Activated B cell treated with CpG ODN at 0.5 μM for 24 hours (primary cell): ENCODE data around the gene MRPS23. TPM values are rescaled to one million over a fixed set of nuclear protein-coding genes. Genes with fewer than 3 reads are reported as not detected.

Experiments used
- ATAC-seq: fragments of 200-7000 bp; cut with Tn5 transposase; one replicate; pipeline ENCODE4 v1.10.0; 2021; ENCODE audit warnings: low read depth, mild to moderate bottlenecking, moderate library complexity
- CTCF ChIA-PET: fragments of 350-600 bp; sonication (Branson Sonifier 250); formaldehyde crosslinking; loops from one replicate; lab custom pipeline; 2021; ENCODE audit warnings: antibody characterized with exemption; lab: Charles Lee
- POLR2A ChIA-PET: fragments of 350-600 bp; sonication (Branson Sonifier 250); formaldehyde crosslinking; loops from one replicate; lab custom pipeline; 2021; ENCODE audit warnings: antibody characterized with exemption; lab: Charles Lee
- DNase-seq: peaks from one replicate; pipeline ENCODE4 v3.0.0; 2022
- H3K27ac Mint-ChIP-seq: one replicate; pipeline ENCODE4 v1.8.0; 2020; ENCODE audit warnings: mixed read lengths
- H3K27me3 Mint-ChIP-seq: one replicate; pipeline ENCODE4 v1.8.0; 2021; ENCODE audit warnings: mixed read lengths
- H3K36me3 Mint-ChIP-seq: one replicate; pipeline ENCODE4 v1.8.0; 2021; ENCODE audit warnings: low read depth, mixed read lengths
- H3K4me1 Mint-ChIP-seq: one replicate; pipeline ENCODE4 v1.8.0; 2021; ENCODE audit warnings: mixed read lengths
- H3K4me3 Mint-ChIP-seq: one replicate; pipeline ENCODE4 v1.8.0; 2020; ENCODE audit warnings: mild to moderate bottlenecking, mixed read lengths
- H3K9me3 Mint-ChIP-seq: one replicate; pipeline ENCODE4 v1.8.0; 2020; ENCODE audit warnings: mixed read lengths
- intact Hi-C: fragments of 100-400 bp; cut with micrococcal nuclease; formaldehyde crosslinking; loops from one replicate; pipeline ENCODE4 v1.15.1; 2024
- total RNA-seq: library from RNA; stranded (reverse); gene quantifications from 2 replicates; pipeline ENCODE4 v1.2.3, GENCODE V29; 2022
- TF ChIP-seq, protein P1 (sequence below): fragments of 200-600 bp; IDR thresholded peaks from one replicate; pipeline ENCODE4 v1.8.0; 2022; ENCODE audit warnings: antibody characterized with exemption, mild to moderate bottlenecking

The MRPS23 gene
- total RNA-seq, 1 donor from 2014 or later: 37.9 TPM

GRCh38 chr17:57838857-57839570 is 10.8 kb downstream of the MRPS23 start:
- H3K36me3 Mint-ChIP-seq: peaks cover 49% of the 10 kb centered on the region
- ATAC-seq (no peak), DNase-seq (no peak)
- H3K4me1 Mint-ChIP-seq: no peaks in the 10 kb centered on the region
- no peak overlapping the region for H3K27ac Mint-ChIP-seq
- H3K27me3 Mint-ChIP-seq: no peaks in the 10 kb centered on the region
- TF ChIP-seq, protein P1, sequence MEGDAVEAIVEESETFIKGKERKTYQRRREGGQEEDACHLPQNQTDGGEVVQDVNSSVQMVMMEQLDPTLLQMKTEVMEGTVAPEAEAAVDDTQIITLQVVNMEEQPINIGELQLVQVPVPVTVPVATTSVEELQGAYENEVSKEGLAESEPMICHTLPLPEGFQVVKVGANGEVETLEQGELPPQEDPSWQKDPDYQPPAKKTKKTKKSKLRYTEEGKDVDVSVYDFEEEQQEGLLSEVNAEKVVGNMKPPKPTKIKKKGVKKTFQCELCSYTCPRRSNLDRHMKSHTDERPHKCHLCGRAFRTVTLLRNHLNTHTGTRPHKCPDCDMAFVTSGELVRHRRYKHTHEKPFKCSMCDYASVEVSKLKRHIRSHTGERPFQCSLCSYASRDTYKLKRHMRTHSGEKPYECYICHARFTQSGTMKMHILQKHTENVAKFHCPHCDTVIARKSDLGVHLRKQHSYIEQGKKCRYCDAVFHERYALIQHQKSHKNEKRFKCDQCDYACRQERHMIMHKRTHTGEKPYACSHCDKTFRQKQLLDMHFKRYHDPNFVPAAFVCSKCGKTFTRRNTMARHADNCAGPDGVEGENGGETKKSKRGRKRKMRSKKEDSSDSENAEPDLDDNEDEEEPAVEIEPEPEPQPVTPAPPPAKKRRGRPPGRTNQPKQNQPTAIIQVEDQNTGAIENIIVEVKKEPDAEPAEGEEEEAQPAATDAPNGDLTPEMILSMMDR: no peak
- intact Hi-C loops: no loop called here
- ChIA-PET CTCF (no interaction called here), POLR2A (no interaction called here)
- no peaks in the 10 kb centered on the region for H3K9me3 Mint-ChIP-seq
- no peak overlapping the region for H3K4me3 Mint-ChIP-seq

GRCh38 chr17:57838453-57838852 is 11.4 kb downstream of the MRPS23 start:
- H3K4me3 Mint-ChIP-seq: no peak overlapping the region
- no peak for ATAC-seq
- no peaks in the 10 kb centered on the region for H3K9me3 Mint-ChIP-seq
- ChIA-PET CTCF (no interaction called here), POLR2A (no interaction called here)
- no peaks in the 10 kb centered on the region for H3K4me1 Mint-ChIP-seq
- no peak for DNase-seq
- no peak overlapping the region for H3K27ac Mint-ChIP-seq
- H3K27me3 Mint-ChIP-seq: no peaks in the 10 kb centered on the region
- peaks cover 47% of the 10 kb centered on the region for H3K36me3 Mint-ChIP-seq
- intact Hi-C loops: no loop called here
- TF ChIP-seq, protein P1: no peak

GRCh38 chr17:57835333-57835900 is 14.4 kb downstream of the MRPS23 start:
- ATAC-seq (no peak), DNase-seq (no peak)
- Mint-ChIP-seq H3K9me3 (no peaks in the 10 kb centered on the region), H3K27me3 (no peaks in the 10 kb centered on the region), H3K4me1 (no peaks in the 10 kb centered on the region), H3K27ac (no peak overlapping the region), H3K36me3 (peaks cover 30% of the 10 kb centered on the region), H3K4me3 (no peak overlapping the region)
- POLR2A ChIA-PET: interaction anchor here (0.7 kb wide), 2 partner anchors 77 to 165 kb away, joined by 3 to 4 read pairs; no protein-coding TSS in a partner anchor
- CTCF ChIA-PET: interaction anchor here (1.0 to 2.6 kb wide), 3 partner anchors 52 to 706 kb away, joined by 3 to 18 read pairs (median 4); no protein-coding TSS in a partner anchor
- TF ChIP-seq, protein P1: no peak
- intact Hi-C loops: no loop called here

DNA sequence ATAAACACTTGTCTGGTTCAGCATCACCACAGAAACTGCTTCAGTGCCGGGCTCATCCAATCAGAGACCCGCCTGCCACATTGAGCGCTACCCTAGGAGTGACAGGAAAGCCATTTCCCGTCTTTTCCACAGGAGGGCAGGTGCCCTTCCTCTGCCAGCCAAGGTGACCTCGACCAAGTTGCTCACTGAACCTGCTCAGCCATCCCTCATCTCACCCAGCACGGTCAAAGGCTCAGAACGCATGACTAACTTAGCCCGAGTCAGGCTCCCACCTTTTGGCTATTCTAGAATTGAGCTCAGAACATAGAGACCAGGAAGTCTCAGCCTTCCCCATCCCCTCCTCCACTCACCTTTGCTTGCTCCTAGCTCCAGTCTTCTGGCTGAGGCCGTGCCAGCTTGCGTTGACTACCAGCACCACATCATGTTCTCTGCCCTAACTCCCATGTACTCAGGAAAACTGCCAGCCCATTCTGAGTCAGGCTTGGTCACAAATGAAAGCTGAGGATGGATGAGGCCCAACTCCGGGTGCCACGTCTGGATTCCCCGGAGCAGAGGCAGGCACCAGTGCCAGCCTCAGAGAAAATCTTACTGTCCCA is 15.6 kb downstream of the MRPS23 start:
- no peak overlapping the region for H3K4me3 Mint-ChIP-seq
- no peaks in the 10 kb centered on the region for H3K27me3 Mint-ChIP-seq
- no peaks in the 10 kb centered on the region for H3K4me1 Mint-ChIP-seq
- CTCF ChIA-PET: interaction anchor here (0.5 to 2.6 kb wide), 14 partner anchors 9 to 1468 kb away, joined by 3 to 18 read pairs (median 4); no protein-coding TSS in a partner anchor
- POLR2A ChIA-PET: no interaction called here
- ATAC-seq (no peak), DNase-seq (no peak)
- peaks cover 19% of the 10 kb centered on the region for H3K36me3 Mint-ChIP-seq
- H3K9me3 Mint-ChIP-seq: no peaks in the 10 kb centered on the region
- H3K27ac Mint-ChIP-seq: no peak overlapping the region
- intact Hi-C loops: loop anchor here (5.0 kb wide), 1 partner anchor 237 kb away; no protein-coding TSS in a partner anchor
- TF ChIP-seq, protein P1: no peak
